ENCODE data around the gene FAM187B.
A peak's percentile ranks its signal among the peaks of the same experiment; 100 is the strongest.

Gene FAM187B

DNA sequence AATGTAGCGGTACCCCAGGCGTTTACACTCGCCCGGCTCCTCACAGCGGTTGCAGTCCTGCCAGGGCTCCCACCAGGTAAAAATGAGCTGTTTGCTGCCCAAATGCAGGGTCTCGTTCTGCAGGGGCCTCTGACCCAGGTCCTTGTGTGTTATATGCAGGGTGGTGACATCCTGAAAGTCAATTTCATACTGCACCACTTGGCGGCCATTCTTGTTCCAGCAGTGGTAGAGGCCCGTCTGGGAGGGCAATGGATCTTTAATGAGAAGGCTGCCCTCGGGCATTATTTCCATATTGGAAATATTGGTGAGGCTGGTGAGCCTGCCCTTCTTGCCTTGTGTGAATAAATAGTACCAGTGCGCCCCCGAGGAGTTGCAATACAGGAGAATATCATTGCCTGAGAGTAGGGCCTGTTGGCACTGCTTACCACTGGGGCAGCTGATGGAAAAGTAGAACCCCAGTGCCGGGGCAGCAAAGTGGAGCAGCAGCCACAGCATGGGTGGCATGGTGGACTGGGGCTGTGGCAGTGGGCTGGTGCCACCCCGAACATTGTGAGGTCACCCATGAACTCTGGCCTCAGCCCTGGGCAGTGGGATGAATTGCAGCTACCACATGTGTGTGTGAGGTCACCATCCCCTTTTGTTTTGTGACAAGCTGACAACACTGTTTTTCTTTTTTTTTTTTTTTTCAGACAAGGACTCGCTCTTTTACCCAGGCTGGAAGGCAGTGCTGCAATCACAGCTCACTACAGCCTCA lies at the start of gene FAM187B:
FAM187B (minus strand) TSS at position 563 of the 754 bp plus-strand sequence; CDS start at position 504, 59 bp downstream.
- Histone ChIP-seq H3K9me3 (ENCODE audit: control insufficient read depth, insufficient read depth, low read depth, low read length) (peaks cover 2% of the 10 kb centered on the region), H3K36me3 (ENCODE audit: control insufficient read depth, insufficient read depth, low read length) (no peaks in the 10 kb centered on the region), H3K9ac (ENCODE audit: low read length) (no peak within 1 kb of the TSS), H3K27me3 (ENCODE audit: control insufficient read depth, insufficient read depth, low read length) (no peaks in the 10 kb centered on the region), H3K4me1 (ENCODE audit: control insufficient read depth, insufficient read depth, low read length) (peaks cover 16% of the 10 kb centered on the region), H3K4me3 (ENCODE audit: low read depth, low read length) (no peak within 1 kb of the TSS), H3K27ac (ENCODE audit: low read depth, low read length) (no peak within 1 kb of the TSS)

DNA sequence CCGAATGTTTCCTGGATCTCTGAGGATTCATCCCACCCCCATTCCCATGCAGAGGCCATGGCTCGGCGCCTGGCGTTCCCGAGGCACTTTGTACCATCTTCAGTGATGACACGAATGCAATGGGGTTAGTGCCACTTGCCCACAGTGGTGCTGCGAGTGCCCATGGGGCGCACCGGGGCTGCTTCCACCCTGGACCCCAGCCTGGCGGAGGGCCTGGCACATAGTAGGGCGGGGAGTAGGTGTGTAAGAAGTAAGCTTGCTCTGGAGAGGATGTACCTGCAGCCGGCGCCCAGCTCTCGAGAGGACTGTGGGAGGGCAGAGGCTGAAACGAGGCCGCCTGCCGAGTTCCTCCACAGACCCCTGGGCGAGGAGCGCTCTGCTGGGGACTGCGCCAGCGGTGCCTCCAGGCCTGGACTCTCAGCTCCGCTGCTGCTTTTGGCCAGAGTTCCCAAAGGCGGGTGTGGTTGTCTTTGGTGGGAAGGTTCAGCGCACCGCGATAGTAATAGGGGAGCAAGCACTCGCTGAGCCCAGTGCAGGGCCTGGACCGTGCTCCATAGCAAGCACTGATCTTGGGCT lies 48.3 kb upstream of the FAM187B start:
- Histone ChIP-seq H3K4me1 (ENCODE audit: control insufficient read depth, insufficient read depth, low read length) (no peaks in the 10 kb centered on the region), H3K4me3 (ENCODE audit: low read depth, low read length) (no peak overlapping the region), H3K9ac (ENCODE audit: low read length) (no peak overlapping the region), H3K9me3 (ENCODE audit: control insufficient read depth, insufficient read depth, low read depth, low read length) (no peaks in the 10 kb centered on the region), H3K36me3 (ENCODE audit: control insufficient read depth, insufficient read depth, low read length) (peaks cover 68% of the 10 kb centered on the region), H3K27me3 (ENCODE audit: control insufficient read depth, insufficient read depth, low read length) (no peaks in the 10 kb centered on the region), H3K27ac (ENCODE audit: low read depth, low read length) (no peak overlapping the region; the same call in 1 of the 2 replicates)

DNA sequence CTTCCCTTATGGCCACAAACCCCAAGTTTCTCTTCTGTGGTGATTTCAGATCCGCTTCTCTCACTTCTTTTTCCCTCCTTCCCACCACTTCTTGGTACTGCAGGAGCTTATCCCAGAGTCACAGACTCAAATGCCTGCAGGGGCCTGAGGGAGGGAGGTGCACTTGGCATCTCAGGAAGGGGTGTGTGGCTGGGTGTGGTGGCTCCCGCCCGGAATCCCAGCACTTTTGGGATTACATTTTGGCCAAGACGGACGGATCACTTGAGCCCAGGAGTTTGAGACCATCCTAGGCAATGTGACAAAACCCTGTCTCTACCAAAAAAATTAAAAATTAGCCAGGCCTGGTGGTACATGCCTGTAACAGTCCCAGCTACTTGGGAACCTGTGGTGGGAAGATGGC lies 45.8 kb upstream of the FAM187B start:
- Histone ChIP-seq H3K9me3 (ENCODE audit: control insufficient read depth, insufficient read depth, low read depth, low read length) (no peaks in the 10 kb centered on the region), H3K27ac (ENCODE audit: low read depth, low read length) (no peak overlapping the region), H3K36me3 (ENCODE audit: control insufficient read depth, insufficient read depth, low read length) (peaks cover 82% of the 10 kb centered on the region), H3K9ac (ENCODE audit: low read length) (no peak overlapping the region), H3K4me1 (ENCODE audit: control insufficient read depth, insufficient read depth, low read length) (no peaks in the 10 kb centered on the region), H3K4me3 (ENCODE audit: low read depth, low read length) (no peak overlapping the region), H3K27me3 (ENCODE audit: control insufficient read depth, insufficient read depth, low read length) (no peaks in the 10 kb centered on the region)

DNA sequence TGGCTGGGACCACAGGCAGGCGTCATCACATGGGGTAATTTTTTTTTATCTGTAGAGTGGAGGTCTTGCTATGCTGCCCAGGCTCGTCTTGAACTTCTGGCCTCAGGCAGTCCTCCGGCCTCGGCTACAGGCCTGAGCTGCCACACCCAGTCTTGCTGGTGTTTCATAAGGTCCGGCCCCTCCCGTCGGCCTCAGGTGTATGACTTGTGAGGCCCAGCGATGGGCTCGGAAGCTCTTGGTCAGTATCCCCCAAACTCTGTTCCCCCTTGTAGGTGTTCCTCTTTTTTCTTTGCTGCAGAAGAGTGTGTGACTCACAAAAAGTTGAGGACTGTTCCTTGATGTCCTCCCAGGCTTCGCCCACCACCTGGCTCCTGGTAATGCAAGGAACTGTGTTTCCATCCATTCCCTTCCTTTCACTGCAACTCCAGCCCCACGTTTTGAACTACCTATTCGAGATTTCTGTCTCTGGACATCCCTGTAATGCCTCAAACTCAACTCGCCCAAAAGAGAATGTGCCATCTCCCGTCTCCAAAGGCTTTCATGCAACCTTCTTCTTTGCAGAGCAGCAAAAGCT lies 45.2 kb upstream of the FAM187B start:
- H3K27me3 ChIP-seq (ENCODE audit: control insufficient read depth, insufficient read depth, low read length): no peaks in the 10 kb centered on the region
- H3K9me3 ChIP-seq (ENCODE audit: control insufficient read depth, insufficient read depth, low read depth, low read length): no peaks in the 10 kb centered on the region
- peaks cover 77% of the 10 kb centered on the region for H3K36me3 ChIP-seq (ENCODE audit: control insufficient read depth, insufficient read depth, low read length)
- H3K9ac ChIP-seq (ENCODE audit: low read length): no peak overlapping the region
- H3K4me3 ChIP-seq (ENCODE audit: low read depth, low read length): no peak overlapping the region
- H3K27ac ChIP-seq (ENCODE audit: low read depth, low read length): no peak overlapping the region
- H3K4me1 ChIP-seq (ENCODE audit: control insufficient read depth, insufficient read depth, low read length): no peaks in the 10 kb centered on the region

DNA sequence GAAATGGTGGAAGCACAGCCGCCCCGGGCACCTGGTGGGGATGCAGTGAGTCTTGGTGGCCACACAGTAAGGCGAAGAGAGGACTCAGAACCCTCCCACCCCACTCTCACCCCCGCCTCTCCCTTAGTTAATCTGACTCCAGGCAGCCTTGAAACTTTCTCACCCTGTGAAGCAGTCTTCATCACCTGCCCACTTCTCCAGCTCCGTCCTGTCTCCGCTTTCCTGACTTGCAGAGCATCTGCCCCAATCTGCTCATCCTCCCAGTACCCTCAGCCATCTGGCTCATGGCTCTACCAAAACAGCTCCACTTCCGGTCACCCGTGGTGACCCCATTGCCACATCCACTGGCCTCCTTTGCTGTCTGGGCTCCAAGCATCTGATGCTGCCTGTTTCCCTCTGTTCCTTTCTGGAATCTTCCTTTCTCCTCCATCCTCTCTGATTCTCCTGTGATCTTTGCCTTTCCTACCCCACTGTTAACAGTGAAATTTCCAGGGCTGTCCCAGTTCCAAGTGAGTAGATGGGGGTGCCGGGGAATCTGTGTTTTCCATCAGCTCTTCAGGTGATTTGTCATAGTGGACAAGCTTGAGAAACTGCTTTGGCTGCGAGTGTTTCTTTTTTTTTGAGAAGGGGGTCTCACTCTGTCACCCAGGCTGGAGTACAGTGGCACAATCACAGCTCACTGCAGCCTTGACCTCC lies 44.6 kb upstream of the FAM187B start:
- H3K9ac ChIP-seq (ENCODE audit: low read length): no peak overlapping the region
- no peak overlapping the region for H3K4me3 ChIP-seq (ENCODE audit: low read depth, low read length)
- no peaks in the 10 kb centered on the region for H3K9me3 ChIP-seq (ENCODE audit: control insufficient read depth, insufficient read depth, low read depth, low read length)
- no peaks in the 10 kb centered on the region for H3K27me3 ChIP-seq (ENCODE audit: control insufficient read depth, insufficient read depth, low read length)
- H3K4me1 ChIP-seq (ENCODE audit: control insufficient read depth, insufficient read depth, low read length): no peaks in the 10 kb centered on the region
- H3K36me3 ChIP-seq (ENCODE audit: control insufficient read depth, insufficient read depth, low read length): peaks cover 73% of the 10 kb centered on the region
- no peak overlapping the region for H3K27ac ChIP-seq (ENCODE audit: low read depth, low read length)

DNA sequence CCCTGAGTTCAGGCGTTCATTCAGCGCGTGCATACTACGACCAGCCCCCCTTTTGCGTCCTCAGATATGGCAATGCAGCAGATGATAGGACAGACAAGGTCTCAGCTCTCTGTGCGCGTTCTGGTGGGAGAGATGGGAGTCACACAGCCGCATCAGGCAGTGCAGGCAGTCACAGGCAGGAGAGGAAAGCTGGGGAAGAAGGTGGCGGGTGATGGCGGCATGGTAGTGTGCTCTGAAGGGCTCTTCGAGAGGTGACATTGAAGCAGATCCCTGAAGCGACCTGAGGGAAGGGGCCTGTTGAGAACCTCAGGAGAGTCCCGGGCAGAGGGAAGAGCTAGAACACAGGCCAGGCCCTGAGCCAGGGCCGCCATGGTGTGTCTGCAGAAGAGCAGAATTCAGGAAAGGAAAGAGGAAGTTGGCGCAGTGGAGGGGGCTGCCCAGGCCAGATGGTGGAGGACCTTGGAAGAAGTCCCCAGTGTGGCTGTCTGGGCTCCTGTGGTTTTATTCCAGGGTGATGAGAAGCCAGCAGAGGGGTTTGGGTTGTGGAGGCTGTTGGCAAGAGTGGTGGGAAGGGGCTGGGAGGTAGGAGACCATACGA lies 43.7 kb upstream of the FAM187B start:
- Histone ChIP-seq H3K27ac (ENCODE audit: low read depth, low read length) (no peak overlapping the region), H3K4me1 (ENCODE audit: control insufficient read depth, insufficient read depth, low read length) (0 out of 2 replicates have a peak, but pooled peaks cover 1% of the 10 kb centered on the region), H3K36me3 (ENCODE audit: control insufficient read depth, insufficient read depth, low read length) (peaks cover 65% of the 10 kb centered on the region), H3K9ac (ENCODE audit: low read length) (no peak overlapping the region), H3K9me3 (ENCODE audit: control insufficient read depth, insufficient read depth, low read depth, low read length) (no peaks in the 10 kb centered on the region), H3K4me3 (ENCODE audit: low read depth, low read length) (no peak overlapping the region), H3K27me3 (ENCODE audit: control insufficient read depth, insufficient read depth, low read length) (no peaks in the 10 kb centered on the region)

DNA sequence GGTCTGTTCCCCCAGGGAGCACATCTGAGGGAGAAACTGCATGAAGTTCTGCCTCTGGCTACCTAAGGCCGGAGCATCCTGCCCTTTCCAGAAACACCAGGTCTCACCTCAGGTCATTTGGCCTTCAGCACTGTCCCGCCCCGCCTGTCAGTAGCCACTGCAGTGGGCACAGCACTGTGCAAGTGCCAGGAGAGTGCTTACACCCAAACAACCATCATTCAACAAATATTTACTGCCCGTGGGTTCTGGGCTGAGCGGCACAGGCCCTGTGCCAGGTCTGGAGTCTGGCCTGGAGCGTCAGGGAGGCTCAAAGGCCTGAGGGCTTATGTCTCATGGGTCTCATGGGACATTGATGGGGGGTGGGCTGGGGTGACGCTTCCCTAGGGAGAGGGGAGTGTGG lies 43.0 kb upstream of the FAM187B start:
- H3K27me3 ChIP-seq (ENCODE audit: control insufficient read depth, insufficient read depth, low read length): no peaks in the 10 kb centered on the region
- H3K9me3 ChIP-seq (ENCODE audit: control insufficient read depth, insufficient read depth, low read depth, low read length): no peaks in the 10 kb centered on the region
- peaks cover 60% of the 10 kb centered on the region for H3K36me3 ChIP-seq (ENCODE audit: control insufficient read depth, insufficient read depth, low read length)
- no peak overlapping the region for H3K27ac ChIP-seq (ENCODE audit: low read depth, low read length)
- no peak overlapping the region for H3K9ac ChIP-seq (ENCODE audit: low read length)
- H3K4me1 ChIP-seq (ENCODE audit: control insufficient read depth, insufficient read depth, low read length): peaks cover 6% of the 10 kb centered on the region; the same call in 1 of the 2 replicates
- no peak overlapping the region for H3K4me3 ChIP-seq (ENCODE audit: low read depth, low read length)

DNA sequence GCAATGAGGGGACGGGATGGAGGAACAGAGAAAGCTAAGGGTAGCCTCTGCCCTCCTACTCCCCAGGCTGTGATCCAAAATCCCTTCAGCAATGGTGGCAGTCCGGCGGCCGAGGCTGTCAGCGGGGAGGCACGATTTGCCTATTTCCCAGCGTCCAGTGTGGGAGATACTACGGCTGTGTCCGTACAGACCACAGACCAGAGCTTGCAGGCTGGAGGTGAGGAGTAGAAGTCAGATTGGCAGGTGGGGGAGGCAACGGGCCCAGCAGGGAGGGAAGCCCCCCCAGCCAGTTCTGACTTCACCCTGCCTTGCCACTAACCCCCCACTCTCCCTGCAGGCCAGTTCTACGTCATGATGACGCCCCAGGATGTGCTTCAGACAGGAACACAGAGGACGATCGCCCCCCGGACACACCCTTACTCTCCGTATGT lies 41.9 kb upstream of the FAM187B start:
- Histone ChIP-seq H3K4me1 (ENCODE audit: control insufficient read depth, insufficient read depth, low read length) (peaks cover 8% of the 10 kb centered on the region; the same call in 1 of the 2 replicates), H3K4me3 (ENCODE audit: low read depth, low read length) (peak overlapping the region; percentile 85), H3K36me3 (ENCODE audit: control insufficient read depth, insufficient read depth, low read length) (peaks cover 61% of the 10 kb centered on the region), H3K27me3 (ENCODE audit: control insufficient read depth, insufficient read depth, low read length) (no peaks in the 10 kb centered on the region), H3K9ac (ENCODE audit: low read length) (no peak overlapping the region), H3K27ac (ENCODE audit: low read depth, low read length) (no peak overlapping the region), H3K9me3 (ENCODE audit: control insufficient read depth, insufficient read depth, low read depth, low read length) (no peaks in the 10 kb centered on the region)

DNA sequence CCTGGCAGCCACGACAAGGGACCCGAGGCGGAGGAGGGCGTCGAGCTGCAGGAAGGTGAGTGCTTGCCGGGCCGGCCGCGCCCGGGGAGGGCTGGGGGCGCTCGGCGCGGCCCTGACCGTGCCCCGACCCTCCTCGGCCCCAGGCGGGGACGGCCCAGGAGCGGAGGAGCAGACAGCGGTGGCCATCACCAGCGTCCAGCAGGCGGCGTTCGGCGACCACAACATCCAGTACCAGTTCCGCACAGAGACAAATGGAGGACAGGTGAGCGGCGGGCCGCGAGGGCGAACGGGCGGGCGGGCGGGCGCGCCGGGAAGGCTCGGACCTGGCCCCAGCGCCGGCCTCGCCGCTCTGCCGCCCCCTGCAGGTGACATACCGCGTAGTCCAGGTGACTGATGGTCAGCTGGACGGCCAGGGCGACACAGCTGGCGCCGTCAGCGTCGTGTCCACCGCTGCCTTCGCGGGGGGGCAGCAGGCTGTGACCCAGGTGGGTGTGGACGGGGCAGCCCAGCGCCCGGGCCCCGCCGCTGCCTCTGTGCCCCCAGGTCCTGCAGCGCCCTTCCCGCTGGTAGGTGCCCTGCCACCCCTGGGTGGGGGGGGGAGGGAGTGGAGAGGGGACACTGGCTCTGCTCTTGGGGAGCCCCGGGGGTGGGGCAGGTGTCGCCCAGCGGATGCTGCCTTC lies 41.0 kb upstream of the FAM187B start:
- Histone ChIP-seq H3K4me1 (ENCODE audit: control insufficient read depth, insufficient read depth, low read length) (peaks cover 8% of the 10 kb centered on the region; the same call in 1 of the 2 replicates), H3K4me3 (ENCODE audit: low read depth, low read length) (peak overlapping the region; percentile 85), H3K27ac (ENCODE audit: low read depth, low read length) (peak overlapping the region; percentile 77; the same call in 1 of the 2 replicates), H3K36me3 (ENCODE audit: control insufficient read depth, insufficient read depth, low read length) (peaks cover 64% of the 10 kb centered on the region), H3K9ac (ENCODE audit: low read length) (peak overlapping the region; percentile 93), H3K9me3 (ENCODE audit: control insufficient read depth, insufficient read depth, low read depth, low read length) (no peaks in the 10 kb centered on the region), H3K27me3 (ENCODE audit: control insufficient read depth, insufficient read depth, low read length) (no peaks in the 10 kb centered on the region)
